T-helper 2 cell (primary cell): ENCODE data around the gene SLC2A3.
A peak's percentile ranks its signal among the peaks of the same experiment; 100 is the strongest.
"Not testable (repeated sequence)": the region's sequence is repeated elsewhere in the genome, so short reads cannot be mapped to it uniquely, and the experiment has no call there.

Experiments
- DNase-seq, 5 experiments: peaks; one replicate each; pipeline versions ENCODE4 v3.0.0 to v3.0.0-alpha.2; 2012 to 2022

SLC2A3 gene

DNA sequence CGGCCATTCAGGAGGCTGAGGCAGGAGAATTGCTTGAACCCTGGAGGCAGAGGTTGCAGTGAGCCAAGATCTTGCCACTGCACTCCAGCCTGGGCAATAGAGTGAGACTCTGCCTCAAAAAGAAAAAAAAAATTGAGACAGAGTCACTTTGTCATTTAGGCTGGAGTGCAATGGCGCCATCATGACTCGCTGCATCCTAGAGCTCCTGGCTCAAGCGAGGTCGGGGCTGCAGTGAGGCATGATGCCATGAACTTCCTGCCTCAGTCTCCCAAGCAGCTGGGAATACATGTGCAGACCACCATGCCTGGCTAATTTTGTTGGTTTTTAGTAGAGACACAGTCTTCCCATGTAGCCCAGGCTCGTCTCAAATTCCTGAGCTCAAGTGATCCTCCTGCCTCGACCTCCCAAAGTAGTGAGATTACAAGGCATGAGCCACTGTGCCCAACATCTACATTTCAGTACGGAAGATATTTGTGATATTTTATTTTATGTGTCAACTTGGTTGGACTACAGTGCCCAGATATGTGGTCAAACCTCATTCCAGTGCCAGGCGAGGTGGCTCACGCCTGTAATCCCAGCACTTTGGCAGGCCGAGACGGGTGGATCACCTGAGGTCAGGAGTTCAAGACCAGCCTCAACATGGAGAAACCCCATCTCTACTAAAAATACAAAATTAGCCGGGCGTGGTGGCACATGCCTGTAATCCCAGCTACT lies 14.4 kb upstream of the SLC2A3 start:
- not testable (repeated sequence) for DNase-seq

GRCh38 chr12:7948589-7949260 lies 12.7 kb upstream of the SLC2A3 start:
- no peak for DNase-seq

DNA sequence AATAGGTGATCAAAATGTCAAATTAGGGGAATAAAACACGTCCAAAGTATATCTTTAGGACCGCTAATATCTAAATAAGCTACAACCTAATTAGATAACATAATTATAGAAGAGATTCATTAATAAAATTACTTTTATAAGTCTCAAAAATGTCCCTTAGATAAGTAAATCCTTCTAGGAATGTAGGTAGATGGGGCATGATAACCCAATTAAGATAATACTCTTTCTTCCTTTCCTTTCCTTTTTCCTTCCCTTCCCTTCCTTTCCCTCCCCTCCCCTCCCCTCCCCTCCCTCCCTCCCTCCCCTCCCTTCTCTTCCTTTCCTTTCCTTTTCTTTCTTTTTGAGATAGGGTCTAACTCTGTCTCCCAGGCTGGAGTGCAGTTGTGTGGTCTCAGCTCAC lies 11.0 kb upstream of the SLC2A3 start:
- DNase-seq: no peak

DNA sequence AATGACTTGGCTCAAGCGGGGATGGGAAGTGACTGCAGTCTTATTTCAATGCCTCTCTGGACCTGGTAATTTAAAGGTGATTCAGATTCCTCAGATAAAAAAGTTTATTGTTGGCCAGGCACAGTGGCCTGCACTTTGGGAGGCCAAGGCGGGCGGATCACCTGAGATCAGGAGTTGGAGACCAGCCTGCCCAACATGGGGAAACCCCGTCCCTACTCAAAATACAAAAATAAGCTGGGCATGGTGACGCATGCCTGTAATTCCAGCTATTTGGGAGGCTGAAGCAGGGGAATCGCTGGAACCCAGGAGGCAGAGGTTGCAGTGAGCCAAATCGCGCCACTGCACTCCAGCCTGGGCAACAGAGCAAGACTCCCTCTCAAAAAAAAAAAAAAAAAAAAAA lies 8.8 kb upstream of the SLC2A3 start:
- DNase-seq: not testable (repeated sequence)

DNA sequence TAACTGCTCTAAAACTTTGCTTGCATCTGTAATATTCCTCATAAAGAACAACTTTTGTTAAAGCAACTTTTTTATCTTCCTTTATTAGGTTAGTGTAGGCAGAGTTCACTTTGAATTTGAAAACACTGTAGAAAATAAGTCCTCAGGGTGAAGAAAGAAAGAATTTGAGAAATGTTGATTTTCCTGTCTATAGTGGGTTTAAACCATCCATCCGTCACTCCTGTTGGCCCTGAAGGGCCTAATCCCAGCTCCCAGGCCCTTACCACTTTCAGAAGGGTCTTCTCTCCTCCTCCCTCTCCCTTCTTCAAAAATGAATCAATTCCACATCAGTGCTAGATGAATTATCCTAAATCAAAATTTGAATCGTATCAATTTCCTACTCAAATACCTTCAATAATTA lies 4.9 kb upstream of the SLC2A3 start:
- no peak for DNase-seq

DNA sequence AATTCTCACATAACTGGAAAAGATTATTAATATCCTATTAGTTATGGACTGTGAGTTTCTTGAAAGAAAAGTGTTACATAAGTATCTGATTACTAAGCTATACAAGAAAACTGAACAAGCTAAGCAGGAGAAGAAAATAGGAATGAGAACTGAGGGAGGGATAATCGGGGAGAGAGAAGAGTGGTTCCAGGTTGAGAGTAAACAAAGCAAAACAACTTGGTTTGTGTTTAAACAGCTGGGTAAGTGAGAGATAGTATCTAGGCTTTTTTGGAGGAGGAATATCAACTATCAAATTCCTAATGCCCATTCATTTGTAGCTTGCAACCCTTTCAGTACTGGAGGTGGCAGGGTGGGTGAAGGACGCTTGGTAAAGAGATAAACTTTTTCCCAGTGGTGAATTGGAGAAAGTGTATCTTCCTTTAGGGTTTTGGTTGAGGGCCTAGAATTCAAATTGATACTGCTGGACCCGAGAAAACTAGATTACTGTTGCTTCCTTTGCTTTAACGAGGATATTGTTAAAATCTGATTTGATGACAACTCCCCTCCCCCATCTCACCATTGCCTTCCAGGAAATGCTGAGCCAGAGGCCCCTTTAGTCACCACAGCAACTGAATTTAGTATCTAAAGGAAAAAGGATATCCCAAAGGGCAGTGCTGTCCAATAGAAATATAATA lies 2.0 kb upstream of the SLC2A3 start:
- peak in 1 of 5 experiments; percentile 68 for DNase-seq

DNA sequence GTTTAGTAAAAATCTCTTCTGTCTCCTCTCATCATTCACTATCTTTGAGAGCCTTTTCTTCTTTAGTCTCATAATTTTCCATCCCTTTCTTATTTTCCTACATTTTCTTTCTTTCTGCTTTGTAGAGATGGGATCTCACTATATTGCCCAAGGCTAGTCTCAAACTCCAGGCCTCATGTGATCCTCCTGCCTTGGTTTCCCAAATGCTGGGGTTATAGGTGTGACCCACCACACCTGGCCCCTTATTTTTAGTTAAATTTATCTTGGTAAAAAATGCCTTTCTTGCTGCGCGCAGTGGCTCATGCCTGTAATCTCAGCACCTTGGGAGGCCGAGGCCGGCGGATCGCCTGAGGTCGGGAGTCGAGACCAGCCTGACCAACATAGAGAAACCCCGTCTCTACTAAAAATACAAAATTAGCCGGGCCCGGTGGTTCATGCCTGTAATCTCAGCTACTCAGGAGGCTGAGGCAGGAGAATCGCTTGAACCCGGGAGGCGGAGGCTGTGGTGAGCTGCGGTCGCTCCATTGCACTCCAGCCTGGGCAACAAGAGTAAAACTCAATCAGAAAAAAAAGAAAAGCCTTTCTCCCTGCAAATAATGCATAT lies 996 bp downstream of the SLC2A3 start:
- DNase-seq: peak in 1 of 5 experiments; percentile 42

- DNase-seq: no peak
Measured at GRCh38 chr12:7934091-7934888, 1.7 kb downstream of the SLC2A3 start.

- peak in 4 of 5 experiments; percentile 60 to 88 (median 76) for DNase-seq
Measured at GRCh38 chr12:7933255-7933726, 2.7 kb downstream of the SLC2A3 start.

GRCh38 chr12:7932599-7933240 lies 3.3 kb downstream of the SLC2A3 start:
- not testable (repeated sequence) for DNase-seq

DNA sequence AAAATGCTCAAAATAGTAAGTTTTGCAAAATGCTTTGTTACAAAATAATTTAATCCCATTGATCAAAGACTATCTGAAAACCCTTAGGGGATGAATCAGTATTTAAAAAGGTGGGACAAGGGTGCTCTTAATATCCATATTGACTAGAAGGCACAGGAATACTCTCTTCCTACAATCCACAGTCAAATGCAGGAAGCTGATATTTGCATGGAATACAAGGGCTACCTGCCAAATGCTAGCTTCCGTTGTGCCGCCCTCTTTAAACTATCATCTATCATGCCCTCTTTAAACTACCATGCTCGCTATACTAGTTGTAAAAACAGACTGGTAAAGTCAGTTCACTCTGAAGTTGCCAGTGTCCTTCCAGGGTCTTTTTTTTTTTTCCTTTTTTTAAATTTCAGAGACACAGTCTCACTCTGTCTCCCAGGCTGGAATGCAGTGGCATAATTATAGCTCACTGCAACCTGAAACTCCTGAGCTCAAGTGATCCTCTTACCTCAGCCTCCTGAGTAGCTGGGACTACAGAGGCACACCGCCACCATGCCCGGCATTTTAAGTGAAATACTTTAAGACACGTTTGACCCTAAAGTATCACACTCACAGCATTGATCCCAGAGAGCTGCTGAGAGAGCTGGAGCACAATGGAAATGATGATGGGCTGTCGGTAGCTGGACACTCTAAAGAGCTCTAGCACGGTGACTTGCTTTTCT lies 6.7 kb downstream of the SLC2A3 start:
- DNase-seq: no peak

DNA sequence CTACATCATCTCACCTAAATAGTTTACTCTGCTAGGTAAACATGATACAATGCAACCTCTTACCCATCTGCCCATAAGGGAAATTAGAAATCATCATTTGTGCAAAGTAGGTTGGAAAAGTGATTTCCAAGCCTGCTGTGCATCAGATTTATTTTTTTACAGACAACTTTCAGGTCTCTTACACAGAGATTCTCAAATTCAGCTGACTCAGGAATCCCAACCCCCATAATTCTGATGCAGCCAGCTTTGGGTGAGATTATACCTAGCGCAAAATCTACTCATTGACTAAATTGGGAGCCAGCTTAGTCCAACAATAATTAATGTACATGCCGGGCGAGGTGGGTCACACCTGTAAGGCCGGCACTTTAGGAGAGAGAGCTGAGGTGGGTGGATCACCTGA lies 8.5 kb downstream of the SLC2A3 start:
- DNase-seq: no peak

GRCh38 chr12:7926068-7926666 lies 9.8 kb downstream of the SLC2A3 start:
- DNase-seq: not testable (repeated sequence)

GRCh38 chr12:7923241-7924236 lies 12.4 kb downstream of the SLC2A3 start:
- no peak for DNase-seq

- DNase-seq: not testable (repeated sequence)
Measured at GRCh38 chr12:7921181-7921580, 14.8 kb downstream of the SLC2A3 start.

DNA sequence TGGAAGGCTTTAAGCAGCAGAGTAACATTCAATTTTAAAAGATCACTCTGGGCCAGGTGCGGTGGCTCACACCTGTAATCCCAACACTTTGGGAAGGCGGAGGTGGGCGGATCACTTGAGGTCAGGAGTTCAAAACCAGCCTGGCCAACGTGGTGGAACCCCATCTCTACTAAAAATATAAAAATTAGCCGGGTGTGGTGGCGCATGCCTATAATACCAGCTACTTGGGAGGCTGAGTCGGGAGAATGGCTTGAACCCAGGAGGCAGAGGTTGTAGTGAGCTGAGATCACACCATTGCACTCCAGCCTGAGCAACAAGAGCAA lies 17.8 kb downstream of the SLC2A3 start:
- DNase-seq: not testable (repeated sequence)

DNA sequence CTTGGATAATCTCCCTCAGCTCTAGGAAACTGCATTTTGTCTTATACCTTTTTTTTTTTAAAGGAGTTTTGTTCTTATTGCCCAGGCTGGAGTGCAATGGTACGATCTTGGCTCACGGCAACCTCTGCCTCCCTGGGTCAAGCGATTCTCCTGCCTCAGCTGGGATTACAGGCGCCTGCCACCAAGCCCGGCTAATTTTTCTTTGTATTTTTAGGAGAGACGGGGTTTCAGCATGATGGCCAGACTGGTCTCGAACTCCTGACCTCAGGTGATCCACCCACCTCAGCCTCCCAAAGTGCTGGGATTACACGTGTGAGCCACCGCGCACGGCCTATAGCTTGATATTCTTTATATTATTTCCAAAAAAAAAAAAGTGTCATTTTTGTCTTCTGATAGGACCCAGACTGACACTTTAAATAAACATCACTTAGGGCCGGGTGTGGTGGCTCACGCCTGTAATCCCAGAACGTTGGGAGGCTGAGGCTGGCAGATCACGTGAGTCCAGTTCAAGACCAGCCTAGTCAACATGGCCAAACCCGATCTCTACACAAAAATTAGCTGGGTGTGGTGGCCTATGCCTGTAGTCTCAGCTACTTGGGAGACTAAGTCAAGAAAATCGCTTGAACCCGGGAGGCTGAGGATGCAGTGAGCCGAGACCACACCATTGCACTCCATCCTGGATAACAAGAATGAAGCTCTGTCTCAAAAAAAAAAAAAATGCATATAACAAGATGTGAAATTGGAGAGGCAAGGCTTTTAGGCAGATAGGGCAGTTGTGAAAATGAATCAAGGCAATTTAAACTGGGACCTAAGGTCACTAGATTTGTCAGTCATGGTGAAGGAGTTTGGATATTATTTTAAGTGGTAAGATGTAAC lies 18.4 kb downstream of the SLC2A3 start:
- DNase-seq: no peak

GRCh38 chr12:7916936-7917335 lies 19.1 kb downstream of the SLC2A3 start:
- no peak for DNase-seq
